Calu3 (cell line): ENCODE results near the gene ANKHD1. TPM values are rescaled to one million over a fixed set of nuclear protein-coding genes. Genes with fewer than 3 reads are reported as not detected.

Experiments used
- BruUV-seq: library from RNA; stranded (reverse); fragments of 400-500 nt; replicated peaks from 2 replicates; lab custom pipeline; 2021; lab: Mats Ljungman, UMichigan
- CTCF ChIA-PET: fragments of 300-600 bp; sonication (Branson Sonifier 250); formaldehyde crosslinking; loops from one replicate; lab custom pipeline; 2022; ENCODE audit warnings: antibody characterized with exemption; lab: Charles Lee
- DNase-seq: peaks from one replicate; pipeline ENCODE4 v3.0.0; 2022
- H3K27ac Mint-ChIP-seq: one replicate; pipeline ENCODE4 v1.8.0; 2022; ENCODE audit warnings: mixed read lengths; ENCODE audit not compliant: unreplicated experiment
- H3K27me3 Mint-ChIP-seq: one replicate; pipeline ENCODE4 v1.8.0; 2022; ENCODE audit warnings: mixed read lengths; ENCODE audit not compliant: unreplicated experiment
- H3K36me3 Mint-ChIP-seq: one replicate; pipeline ENCODE4 v1.8.0; 2022; ENCODE audit warnings: mild to moderate bottlenecking, moderate library complexity, mixed read lengths; ENCODE audit not compliant: insufficient read depth, unreplicated experiment
- H3K4me1 Mint-ChIP-seq: one replicate; pipeline ENCODE4 v1.8.0; 2022; ENCODE audit warnings: mild to moderate bottlenecking, low read depth, mixed read lengths; ENCODE audit not compliant: unreplicated experiment
- H3K4me3 Mint-ChIP-seq: one replicate; pipeline ENCODE4 v1.8.0; 2022; ENCODE audit warnings: mild to moderate bottlenecking, low read depth, moderate library complexity, mixed read lengths; ENCODE audit not compliant: unreplicated experiment
- H3K9me3 Mint-ChIP-seq: one replicate; pipeline ENCODE4 v1.8.0; 2022; ENCODE audit warnings: low read depth, mixed read lengths; ENCODE audit not compliant: unreplicated experiment
- intact Hi-C: fragments of 100-400 bp; cut with micrococcal nuclease; formaldehyde crosslinking; loops from one replicate; pipeline ENCODE4 v1.10.0; 2022; ENCODE audit not compliant: unreplicated experiment
- total RNA-seq: library from RNA; stranded (reverse); gene quantifications from 2 replicates; pipeline ENCODE4 v1.2.3, GENCODE V29; 2022
- TF ChIP-seq, protein P1 (sequence below): fragments of 200-600 bp; IDR thresholded peaks from one replicate; pipeline ENCODE4 v1.8.0; 2022; ENCODE audit warnings: antibody characterized with exemption; ENCODE audit not compliant: unreplicated experiment

Gene ANKHD1
- total RNA-seq, 1 experiment from 2014 or later: 167 TPM

DNA sequence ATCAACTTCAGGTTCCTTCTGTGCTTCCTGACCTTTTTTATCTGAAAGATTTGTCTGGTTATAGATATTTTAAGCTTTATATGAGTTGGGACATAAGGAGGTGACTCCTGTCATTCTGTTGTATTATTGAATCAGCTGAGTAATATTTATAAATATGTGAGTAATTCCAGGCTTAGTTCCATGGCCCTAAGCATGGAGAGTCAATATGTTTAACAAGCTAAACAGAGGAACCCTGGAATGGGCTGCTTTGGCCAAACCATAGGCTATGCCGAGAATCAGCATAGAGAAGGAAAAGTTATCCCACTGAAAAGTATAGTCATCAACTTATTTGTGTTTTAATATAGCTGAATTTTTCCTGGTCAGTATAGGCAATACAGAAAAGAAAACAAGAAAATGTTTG is 138.6 kb downstream of the ANKHD1 start:
- Mint-ChIP-seq H3K9me3 (no peaks in the 10 kb centered on the region), H3K36me3 (peaks cover 70% of the 10 kb centered on the region), H3K4me3 (no peak overlapping the region), H3K27me3 (no peaks in the 10 kb centered on the region), H3K4me1 (no peaks in the 10 kb centered on the region), H3K27ac (no peak overlapping the region)
- TF ChIP-seq, protein P1, sequence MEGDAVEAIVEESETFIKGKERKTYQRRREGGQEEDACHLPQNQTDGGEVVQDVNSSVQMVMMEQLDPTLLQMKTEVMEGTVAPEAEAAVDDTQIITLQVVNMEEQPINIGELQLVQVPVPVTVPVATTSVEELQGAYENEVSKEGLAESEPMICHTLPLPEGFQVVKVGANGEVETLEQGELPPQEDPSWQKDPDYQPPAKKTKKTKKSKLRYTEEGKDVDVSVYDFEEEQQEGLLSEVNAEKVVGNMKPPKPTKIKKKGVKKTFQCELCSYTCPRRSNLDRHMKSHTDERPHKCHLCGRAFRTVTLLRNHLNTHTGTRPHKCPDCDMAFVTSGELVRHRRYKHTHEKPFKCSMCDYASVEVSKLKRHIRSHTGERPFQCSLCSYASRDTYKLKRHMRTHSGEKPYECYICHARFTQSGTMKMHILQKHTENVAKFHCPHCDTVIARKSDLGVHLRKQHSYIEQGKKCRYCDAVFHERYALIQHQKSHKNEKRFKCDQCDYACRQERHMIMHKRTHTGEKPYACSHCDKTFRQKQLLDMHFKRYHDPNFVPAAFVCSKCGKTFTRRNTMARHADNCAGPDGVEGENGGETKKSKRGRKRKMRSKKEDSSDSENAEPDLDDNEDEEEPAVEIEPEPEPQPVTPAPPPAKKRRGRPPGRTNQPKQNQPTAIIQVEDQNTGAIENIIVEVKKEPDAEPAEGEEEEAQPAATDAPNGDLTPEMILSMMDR: no peak
- intact Hi-C loops: no loop called here
- BruUV-seq: no TSS peak
- CTCF ChIA-PET: interaction anchor here (0.6 kb wide), 1 partner anchor 121 kb away, joined by 3 read pairs; no protein-coding TSS in a partner anchor
- DNase-seq: no peak

DNA sequence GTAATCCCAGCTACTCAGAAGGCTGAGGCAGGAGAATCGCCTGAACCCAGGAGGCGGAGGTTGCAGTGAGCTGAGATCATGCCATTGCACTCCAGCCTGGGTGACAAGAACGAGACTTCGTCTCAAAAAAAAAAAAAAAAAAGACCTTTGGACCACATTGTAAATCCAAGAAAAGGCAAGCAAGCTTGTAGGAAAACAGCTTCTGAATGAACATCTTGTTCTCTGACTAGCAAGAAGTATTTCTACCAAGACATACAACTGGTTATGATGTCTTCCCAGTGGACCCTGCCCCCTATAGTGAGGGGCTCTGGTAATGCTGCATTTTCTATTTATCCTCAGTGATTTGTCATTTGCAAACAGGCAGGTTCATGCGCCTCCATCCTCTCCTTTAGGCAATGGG is 141.3 kb downstream of the ANKHD1 start:
- TF ChIP-seq, protein P1: no peak
- BruUV-seq: no TSS peak
- CTCF ChIA-PET: interaction anchor here (0.5 to 0.6 kb wide), 2 partner anchors 104 to 177 kb away, joined by 3 to 5 read pairs; no protein-coding TSS in a partner anchor

DNA sequence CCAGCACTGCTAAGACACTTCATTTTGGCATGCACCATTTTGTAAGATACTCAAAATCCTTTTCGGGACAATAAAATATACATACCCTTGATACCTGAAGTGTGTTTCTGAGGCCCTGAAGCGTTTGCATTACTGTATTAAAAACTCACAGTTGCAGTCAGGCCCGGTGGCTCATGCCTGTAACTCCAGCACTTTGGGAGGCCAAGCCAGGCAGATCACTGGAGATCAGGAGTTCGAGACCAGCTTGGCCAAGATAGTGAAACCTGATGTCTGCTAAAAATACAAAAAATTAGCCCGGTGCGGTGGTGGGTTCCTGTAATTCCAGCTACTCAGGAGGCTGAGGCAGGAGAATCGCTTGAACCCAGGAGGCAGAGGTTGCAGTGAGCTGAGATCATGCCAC is 143.4 kb downstream of the ANKHD1 start:
- Mint-ChIP-seq H3K27me3 (no peaks in the 10 kb centered on the region), H3K4me1 (peaks cover 21% of the 10 kb centered on the region), H3K36me3 (peaks cover 79% of the 10 kb centered on the region), H3K9me3 (no peaks in the 10 kb centered on the region), H3K27ac (no peak overlapping the region), H3K4me3 (no peak overlapping the region)
- CTCF ChIA-PET: no interaction called here
- DNase-seq: no peak
- TF ChIP-seq, protein P1: no peak
- intact Hi-C loops: no loop called here
- BruUV-seq: no TSS peak

More for the DNA sequence above, 141.3 kb downstream of the ANKHD1 start:
- Mint-ChIP-seq H3K27me3 (no peaks in the 10 kb centered on the region), H3K9me3 (no peaks in the 10 kb centered on the region), H3K4me3 (no peak overlapping the region), H3K4me1 (peaks cover under 1% of the 10 kb centered on the region), H3K36me3 (peaks cover 74% of the 10 kb centered on the region), H3K27ac (no peak overlapping the region)
- DNase-seq: no peak
- intact Hi-C loops: no loop called here

DNA sequence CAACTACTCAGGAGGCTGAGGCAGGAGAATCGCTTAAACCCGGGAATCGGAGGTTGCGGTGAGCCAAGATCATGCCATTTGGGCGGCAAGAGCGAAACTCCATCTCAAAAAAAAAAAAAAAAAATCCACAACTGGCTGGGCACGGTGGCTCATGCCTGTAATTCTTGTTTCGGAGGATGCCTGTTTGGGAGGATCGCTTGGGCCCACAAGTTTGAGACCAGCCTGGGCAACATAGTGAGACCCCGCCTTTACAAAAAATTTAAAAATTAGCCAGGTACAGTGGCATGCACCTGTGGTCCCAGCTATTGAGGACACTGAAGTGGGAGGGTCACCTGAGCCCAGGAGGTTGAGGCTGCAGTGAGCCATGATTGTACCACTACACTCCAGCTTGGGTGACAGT is 144.0 kb downstream of the ANKHD1 start:
- peaks cover 85% of the 10 kb centered on the region for H3K36me3 Mint-ChIP-seq
- intact Hi-C loops: no loop called here
- no peak for DNase-seq
- no peaks in the 10 kb centered on the region for H3K27me3 Mint-ChIP-seq
- TF ChIP-seq, protein P1: no peak
- H3K4me3 Mint-ChIP-seq: no peak overlapping the region
- H3K9me3 Mint-ChIP-seq: no peaks in the 10 kb centered on the region
- peaks cover 21% of the 10 kb centered on the region for H3K4me1 Mint-ChIP-seq
- no TSS peak for BruUV-seq
- no peak overlapping the region for H3K27ac Mint-ChIP-seq
- CTCF ChIA-PET: no interaction called here
